Stimulated activated CD4-positive, alpha-beta T cell treated with anti-CD3 and anti-CD28 coated beads, Interleukin-15, amount 100 ng/mL, for 1 hour (primary cell): Measurements from ENCODE around the gene IFNA6.
A peak's percentile ranks its signal among the peaks of the same experiment; 100 is the strongest.
"Not testable (repeated sequence)": the region's sequence is repeated elsewhere in the genome, so short reads cannot be mapped to it uniquely, and the experiment has no call there.

Source experiments
- DNase-seq, 2 donors: peaks; one replicate each; pipeline ENCODE4 v3.0.0-alpha.2; 2020; ENCODE audit warnings: low read depth in 1 of 2, low spot score in 1 of 2

Gene IFNA6

GRCh38 chr9:21350787-21351186 is at the start of gene IFNA6:
Gene IFNA6 (minus strand): TSS chr9:21350887. CDS start chr9:21350887, 0 bp downstream.
- DNase-seq, result no peak

GRCh38 chr9:21399956-21400355 is 49.3 kb upstream of the IFNA6 start:
- no peak for DNase-seq

- no peak for DNase-seq
These were observed 48.3 kb upstream of the IFNA6 start for GRCh38 chr9:21398955-21399489.

GRCh38 chr9:21395778-21396717 is 45.4 kb upstream of the IFNA6 start:
- peak in 1 of 2 donors; percentile 46 for DNase-seq

GRCh38 chr9:21392270-21392669 is 41.6 kb upstream of the IFNA6 start:
- DNase-seq, result no peak

- DNase-seq, result no peak
These were observed 34.5 kb upstream of the IFNA6 start, which contains the start of gene IFNA2 for GRCh38 chr9:21385131-21385670. Gene IFNA2 (minus strand): TSS chr9:21385398. CDS start chr9:21385329, 69 bp downstream.

- DNase-seq, result no peak
These were observed 32.9 kb upstream of the IFNA6 start for GRCh38 chr9:21383627-21384026.

- DNase-seq, result no peak
These were observed 31.0 kb upstream of the IFNA6 start for GRCh38 chr9:21381448-21382339.

- DNase-seq, result not testable (repeated sequence)
These were observed 20.8 kb upstream of the IFNA6 start for GRCh38 chr9:21371467-21371866.

GRCh38 chr9:21367957-21368356 is 17.3 kb upstream of the IFNA6 start, which contains the start of gene IFNA13:
Gene IFNA13 (minus strand): TSS chr9:21368057. CDS start chr9:21368010, 47 bp downstream.
- no peak for DNase-seq

- not testable (repeated sequence) for DNase-seq
These were observed 16.5 kb upstream of the IFNA6 start for GRCh38 chr9:21367169-21367568.

- DNase-seq, result no peak
These were observed 11.6 kb upstream of the IFNA6 start for GRCh38 chr9:21362287-21362686.

GRCh38 chr9:21357479-21358460 is 7.1 kb upstream of the IFNA6 start:
- no peak for DNase-seq

GRCh38 chr9:21348430-21348970 is 2.2 kb downstream of the IFNA6 start:
- no peak for DNase-seq

- DNase-seq, result no peak
These were observed 10.0 kb downstream of the IFNA6 start for GRCh38 chr9:21340735-21341134.

- no peak for DNase-seq
These were observed 14.2 kb downstream of the IFNA6 start for GRCh38 chr9:21336457-21336856.

GRCh38 chr9:21334701-21335632 is 15.7 kb downstream of the IFNA6 start, which contains the start of gene KLHL9:
Gene KLHL9 (minus strand): TSS chr9:21335404. CDS start chr9:21334859, 545 bp downstream.
- peak; percentile 74 to 75 for DNase-seq

GRCh38 chr9:21333226-21333625 is 17.5 kb downstream of the IFNA6 start:
- DNase-seq, result no peak
